GM13977 (cell line): ENCODE measurements around the gene PRKD1.

Experiments
- DNase-seq: peaks from one replicate; pipeline ENCODE4 v3.0.0; 2012; ENCODE audit warnings: low spot score
- CTCF ChIP-seq: IDR thresholded peaks from 2 replicates; pipeline ENCODE4 v1.5.1; 2012; ENCODE audit warnings: mild to moderate bottlenecking, control low read depth; ENCODE audit not compliant: insufficient read depth; ENCODE audit errors: extremely low read depth, missing control alignments
- in situ Hi-C: fragments of 300-500 bp; cut with MboI; formaldehyde crosslinking; loops from one replicate; pipeline ENCODE4 v1.12.0; 2022; ENCODE audit warnings: low sequenced_read_pairs, low pct_unique_long_range_greater_than_20kb, mixed read lengths, inconsistent platforms; ENCODE audit not compliant: unreplicated experiment

PRKD1 gene

GRCh38 chr14:29650554-29651269 is 276.9 kb downstream of the PRKD1 start:
- DNase-seq = no peak
- no peak for TF ChIP-seq CTCF
- in situ Hi-C loops = no loop called here

- DNase-seq = no peak
- TF ChIP-seq CTCF = no peak
- in situ Hi-C loops = no loop called here
Observed at GRCh38 chr14:29649170-29649569, 278.5 kb downstream of the PRKD1 start.

GRCh38 chr14:29648045-29648444 is 279.6 kb downstream of the PRKD1 start:
- in situ Hi-C loops = no loop called here
- TF ChIP-seq CTCF = no peak
- no peak for DNase-seq

- DNase-seq = no peak
- in situ Hi-C loops = no loop called here
- no peak for TF ChIP-seq CTCF
Observed at GRCh38 chr14:29645117-29645516, 282.5 kb downstream of the PRKD1 start.

- no peak for TF ChIP-seq CTCF
- DNase-seq = no peak
- in situ Hi-C loops = no loop called here
Observed at GRCh38 chr14:29643433-29644211, 284.0 kb downstream of the PRKD1 start.

GRCh38 chr14:29637411-29637810 is 290.2 kb downstream of the PRKD1 start:
- TF ChIP-seq CTCF = no peak
- no peak for DNase-seq
- in situ Hi-C loops = no loop called here
